Measurements from ENCODE around the gene KBTBD12.

The KBTBD12 gene

DNA sequence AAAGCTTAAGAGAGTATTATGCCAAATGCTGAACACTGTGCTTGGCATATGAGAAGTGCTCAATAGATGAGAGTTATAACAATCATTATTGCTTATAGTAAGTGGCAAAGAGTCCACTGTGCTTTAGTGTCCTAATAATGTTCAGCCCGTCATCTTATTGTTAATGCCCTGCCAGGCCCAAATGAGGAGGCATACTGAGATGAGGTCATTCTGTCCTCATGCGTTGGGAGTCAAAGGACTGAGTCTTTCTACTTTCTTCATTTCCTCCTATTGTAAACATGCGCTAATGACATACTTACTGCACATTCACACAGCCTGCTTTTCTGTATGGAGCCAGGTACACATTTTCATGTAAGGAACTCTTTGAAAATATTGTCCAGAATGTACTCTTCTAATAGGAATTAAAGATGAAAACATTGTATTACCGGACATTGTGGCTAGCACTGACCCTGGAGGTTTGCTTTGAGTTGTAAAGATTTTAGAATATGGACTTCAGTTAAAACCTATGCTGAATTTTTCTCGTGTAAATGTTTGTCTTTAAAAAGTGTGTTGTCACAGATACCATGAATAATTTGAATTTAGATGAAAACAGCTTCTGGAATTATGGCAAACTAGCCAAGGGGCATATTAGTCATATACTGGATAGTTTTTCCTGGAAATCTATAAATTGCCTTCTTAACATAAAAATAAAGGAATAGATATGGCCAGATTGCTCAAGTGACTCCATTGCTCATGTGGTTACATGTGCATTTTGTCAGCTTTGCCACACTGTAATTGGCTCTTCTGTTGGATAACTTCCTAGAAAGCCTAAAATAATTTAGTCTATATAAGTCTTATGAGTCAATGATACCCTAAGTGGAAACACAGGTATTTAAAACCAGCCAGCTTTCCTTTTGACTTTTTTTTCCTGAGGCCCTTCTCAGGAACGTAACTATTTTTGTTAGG lies 38.3 kb downstream of the KBTBD12 start:
- DNase-seq (ENCODE audit: low read depth): peak; percentile 66

DNA sequence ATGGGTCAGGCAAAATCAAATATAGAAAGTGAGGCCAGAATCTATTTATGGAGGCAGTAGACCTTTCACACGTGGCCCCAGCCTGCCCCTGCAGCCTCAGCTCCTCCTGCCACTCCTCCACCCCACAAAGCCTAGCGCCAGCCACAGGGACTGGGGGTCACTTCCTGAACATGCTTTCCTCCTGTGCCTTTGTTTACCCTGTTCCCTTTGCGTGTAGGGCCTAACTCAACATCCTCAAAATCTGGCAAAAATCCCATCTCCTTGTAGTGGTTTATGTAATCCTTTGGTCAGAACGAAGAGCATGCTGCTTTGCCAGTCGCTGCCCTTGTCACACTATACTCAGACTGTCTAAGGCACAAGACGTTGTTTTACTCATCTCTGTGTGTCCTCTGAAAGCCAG lies 39.6 kb downstream of the KBTBD12 start:
- no peak for DNase-seq (ENCODE audit: low read depth)

GRCh38 chr3:127955728-127956127 lies 40.7 kb downstream of the KBTBD12 start:
- no peak for DNase-seq (ENCODE audit: low read depth)

DNA sequence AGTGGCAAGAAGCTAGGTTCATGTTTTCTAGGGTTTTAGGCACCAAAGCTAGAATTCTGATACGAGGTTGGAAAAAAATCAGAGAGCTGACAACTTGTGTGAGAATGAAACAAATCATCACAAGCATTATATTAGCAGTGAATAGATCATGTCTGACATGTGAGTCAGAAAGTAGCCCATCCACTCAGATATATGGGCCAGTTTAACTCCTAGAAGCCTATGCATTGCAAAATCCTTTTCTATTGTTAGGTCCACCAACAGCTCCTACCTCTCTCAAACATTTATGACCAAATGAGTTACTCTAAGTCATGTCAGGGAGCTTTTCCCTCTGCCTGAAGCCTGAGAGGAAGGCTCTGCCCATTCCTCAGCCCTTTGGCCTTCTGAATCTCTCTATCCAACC lies 44.0 kb downstream of the KBTBD12 start:
- peak; percentile 3 for DNase-seq (ENCODE audit: low read depth)

- peak; percentile 38 for DNase-seq (ENCODE audit: low read depth)
Observed at GRCh38 chr3:127959873-127960272, 44.8 kb downstream of the KBTBD12 start.

- no peak for DNase-seq (ENCODE audit: low read depth)
Observed at GRCh38 chr3:127960421-127960965, 45.5 kb downstream of the KBTBD12 start.

GRCh38 chr3:127961124-127961523 lies 46.1 kb downstream of the KBTBD12 start:
- DNase-seq (ENCODE audit: low read depth): no peak

- peak; percentile 16 for DNase-seq (ENCODE audit: low read depth)
Observed at GRCh38 chr3:127961963-127962362, 46.9 kb downstream of the KBTBD12 start.

- DNase-seq (ENCODE audit: low read depth): no peak
Observed at GRCh38 chr3:127962937-127963336, 47.9 kb downstream of the KBTBD12 start.

GRCh38 chr3:127964053-127964452 lies 49.0 kb downstream of the KBTBD12 start:
- DNase-seq (ENCODE audit: low read depth): peak; percentile 26

DNA sequence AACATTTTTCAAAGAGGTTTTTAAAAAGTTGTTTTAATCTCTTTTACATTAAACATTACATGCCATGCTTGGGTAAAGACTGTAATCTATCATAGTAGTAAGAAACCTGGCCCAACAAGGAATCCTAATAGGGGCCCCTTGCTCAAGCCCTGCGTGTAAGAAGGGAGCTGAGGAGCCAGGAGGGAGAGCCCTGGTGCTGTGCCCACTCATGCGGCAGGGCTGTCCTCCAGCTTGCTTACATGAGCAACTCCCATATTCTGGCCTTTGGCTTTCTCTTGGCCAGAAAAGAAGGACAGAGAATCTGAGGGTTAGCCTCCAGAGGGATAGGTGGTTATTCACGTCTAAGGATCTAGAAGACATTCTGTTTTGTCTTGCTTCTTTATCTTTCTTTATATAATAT lies 49.8 kb downstream of the KBTBD12 start:
- DNase-seq (ENCODE audit: low read depth): no peak

DNA sequence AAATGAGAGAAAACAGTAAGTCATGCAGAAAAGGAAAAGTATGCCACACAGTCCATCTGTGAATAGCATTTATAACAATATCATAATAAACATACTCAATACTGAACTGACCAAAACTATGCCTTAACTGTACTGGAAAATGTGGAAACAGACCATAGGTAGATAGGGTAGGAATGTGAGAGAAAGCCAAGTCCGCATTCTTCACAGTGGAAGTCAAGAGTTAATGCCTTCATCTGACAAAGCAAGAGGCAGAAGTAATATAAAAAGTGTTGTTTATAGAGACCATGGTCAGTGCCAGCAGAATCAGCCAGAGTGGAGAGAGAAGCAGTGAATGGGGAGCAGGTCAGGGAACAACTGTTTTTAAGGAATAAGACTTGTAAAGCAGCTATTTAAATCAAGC lies 52.3 kb downstream of the KBTBD12 start:
- peak; percentile 2 for DNase-seq (ENCODE audit: low read depth)

GRCh38 chr3:127970966-127971592 lies 56.0 kb downstream of the KBTBD12 start:
- DNase-seq (ENCODE audit: low read depth): peak; percentile 71

- no peak for DNase-seq (ENCODE audit: low read depth)
Observed at GRCh38 chr3:127974226-127974625, 59.2 kb downstream of the KBTBD12 start.

GRCh38 chr3:127975153-127976029 lies 60.4 kb downstream of the KBTBD12 start:
- no peak for DNase-seq (ENCODE audit: low read depth)

- peak; percentile 81 for DNase-seq (ENCODE audit: low read depth)
Observed at GRCh38 chr3:127978636-127979035, 63.6 kb downstream of the KBTBD12 start.

DNA sequence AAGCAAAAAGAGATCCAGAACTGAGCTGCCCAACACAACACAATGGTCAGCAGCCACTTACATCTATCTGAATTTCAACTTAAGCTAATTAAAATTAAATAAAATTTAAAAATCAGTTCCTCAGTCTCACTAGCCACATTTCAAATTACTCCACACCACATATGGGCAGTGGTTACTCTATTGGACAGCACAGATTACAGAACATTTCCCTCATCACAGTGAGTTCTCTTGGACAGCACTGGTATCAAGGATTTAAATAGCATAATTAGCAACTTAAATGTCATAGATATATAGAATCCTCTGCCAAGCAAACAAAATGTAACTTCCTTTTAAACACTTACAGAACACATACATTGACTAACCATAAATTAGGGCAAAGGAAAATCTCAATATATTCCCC lies 64.4 kb downstream of the KBTBD12 start:
- no peak for DNase-seq (ENCODE audit: low read depth)

- no peak for DNase-seq (ENCODE audit: low read depth)
Observed at GRCh38 chr3:127981097-127981496, 66.1 kb downstream of the KBTBD12 start.

GRCh38 chr3:127982155-127982554 lies 67.1 kb downstream of the KBTBD12 start:
- DNase-seq (ENCODE audit: low read depth): no peak

- peak; percentile 90 for DNase-seq (ENCODE audit: low read depth)
Observed at GRCh38 chr3:127984241-127984975, 69.4 kb downstream of the KBTBD12 start.

DNA sequence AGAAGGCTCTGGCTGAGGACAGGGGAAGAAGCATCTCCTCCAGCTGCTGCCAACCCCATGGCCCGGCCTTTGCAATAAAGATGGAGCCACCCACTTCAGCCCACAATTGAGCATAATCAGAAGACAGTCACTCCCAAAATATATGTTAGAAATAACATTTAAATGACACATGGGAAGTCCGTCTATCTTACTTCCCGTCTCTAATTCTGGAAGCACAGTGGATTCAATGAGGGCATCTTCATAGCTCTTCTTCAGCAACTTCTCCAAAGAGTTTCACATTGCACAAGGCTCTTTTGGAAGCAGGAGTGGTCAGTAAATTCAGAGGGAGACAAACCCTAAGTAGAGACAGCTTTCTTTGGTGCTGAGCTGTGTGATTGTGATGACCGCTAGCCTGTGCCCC lies 70.2 kb downstream of the KBTBD12 start:
- peak; percentile 22 for DNase-seq (ENCODE audit: low read depth)

Data from EH (cell line).